ENCODE results near the gene SCLY. TPM values are rescaled to one million over a fixed set of nuclear protein-coding genes. Genes with fewer than 3 reads are reported as not detected.

Gene SCLY
- total and polyA plus RNA-seq, 2 of the 13 experiments (the other 11 are each of a cell fraction or from before 2014, with no cell fraction given): 27.9 to 38.6 TPM

GRCh38 chr2:238146884-238147544 is 86.2 kb downstream of the SCLY start:
- in situ Hi-C loops (cut with HindIII; ENCODE audit: extremely low pct_ligation_motif_present, low pct_unique_long_range_greater_than_20kb): no loop called here
- Histone ChIP-seq H3K4me2 (ENCODE audit: low read depth, low read length) (no peak overlapping the region), H3K4me3 (replicated peaks in 1 of 3; ENCODE audit: insufficient read depth in 1 of 3, low read depth in 2 of 3, low read length in 3 of 3) (no peak overlapping the region), H3K9me3 (ENCODE audit: low read length) (no peaks in the 10 kb centered on the region), H3K27ac (ENCODE audit: extremely low read length, insufficient read depth, low read length) (no peak overlapping the region), H3K4me1 (ENCODE audit: insufficient read depth, low read length) (peaks cover 29% of the 10 kb centered on the region; the same call in 1 of the 2 replicates), H3K36me3 (replicated peaks in 1 of 2; ENCODE audit: control insufficient read depth in 1 of 2, insufficient read depth in 2 of 2, low read length in 2 of 2) (no peaks in the 10 kb centered on the region), H3K9ac (ENCODE audit: insufficient read depth, low read depth, low read length) (no peak overlapping the region), H4K20me1 (ENCODE audit: insufficient read depth, low read length) (no peaks in the 10 kb centered on the region), H3K27me3 (ENCODE audit: control insufficient read depth in 1 of 2, insufficient read depth in 2 of 2, low read length in 2 of 2) (peaks cover 33 to 77% of the 10 kb centered on the region in 2 experiments), H3K79me2 (ENCODE audit: insufficient read depth, low read length) (no peaks in the 10 kb centered on the region), H2AFZ (ENCODE audit: low read length) (no peak overlapping the region)
- no peak for ATAC-seq
- BruUV-seq (replicated peaks): no TSS peak
- DNase-seq (ENCODE audit: low spot score): no peak
- intact Hi-C loops (cut with micrococcal nuclease; ENCODE audit: unreplicated experiment): no loop called here
- CTCF ChIA-PET (ENCODE audit: low intra/inter-chr PET ratio, low total read pairs): no interaction called here
- POLR2A ChIA-PET: no interaction called here
- no peak for FAIRE-seq
- TF ChIP-seq RBM22 (optimal IDR thresholded peaks at IDR 0.05; ENCODE audit: low read length) (no peak), DNMT3B (CRISPR knock-in tag; conservative IDR thresholded peaks at IDR 0.05) (no peak), ZNF30 (CRISPR knock-in tag; IDR thresholded peaks at IDR 0.05) (no peak), ZNF891 (CRISPR knock-in tag; IDR thresholded peaks at IDR 0.05) (no peak), NFKB2 (CRISPR knock-in tag; IDR thresholded peaks at IDR 0.05; ENCODE audit: borderline replicate concordance) (no peak), ZZZ3 (CRISPR knock-in tag; IDR thresholded peaks at IDR 0.05; ENCODE audit: borderline replicate concordance) (no peak), PITX1 (CRISPR knock-in tag; IDR thresholded peaks at IDR 0.05) (no peak), JUN (CRISPR knock-in tag; IDR thresholded peaks at IDR 0.05) (no peak), ZNF280D (CRISPR knock-in tag; IDR thresholded peaks at IDR 0.05) (no peak), KDM2A (CRISPR knock-in tag; IDR thresholded peaks at IDR 0.05; ENCODE audit: borderline replicate concordance, low read depth) (no peak), THYN1 (CRISPR knock-in tag; IDR thresholded peaks at IDR 0.05; ENCODE audit: borderline replicate concordance, low read depth) (no peak)
- WGBS (ENCODE audit: low lambda C conversion rate): 30% methylated on average over 12 of the region's 13 CpGs
